ENCODE results near the gene SHISAL2A. TPM values are rescaled to one million over a fixed set of nuclear protein-coding genes. Genes with fewer than 3 reads are reported as not detected.
A peak's percentile ranks its signal among the peaks of the same experiment; 100 is the strongest.

The SHISAL2A gene
- total RNA-seq, 1 experiment from 2014 or later = 0.90 TPM

DNA sequence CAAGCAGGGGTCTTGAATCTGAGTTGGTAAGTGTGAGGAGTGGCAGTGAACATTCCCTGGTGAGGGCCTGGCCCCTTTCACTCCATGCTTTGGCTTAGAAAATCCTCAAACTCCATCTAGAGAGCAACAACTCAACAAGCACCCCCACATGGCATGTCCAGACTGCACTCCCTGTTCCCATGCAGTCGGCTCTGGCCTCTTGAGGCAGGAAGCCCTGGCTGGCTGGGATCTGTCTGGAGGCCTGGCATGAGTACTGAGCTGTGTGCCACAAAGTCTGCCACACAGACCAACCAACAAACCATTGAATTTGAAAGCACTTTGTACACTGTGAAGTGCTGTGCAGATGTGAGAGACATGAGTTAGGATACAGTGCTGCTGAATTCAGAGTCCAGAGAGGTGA lies 40.0 kb downstream of the SHISAL2A start:
- no CpG with 5 or more reads among the region's 1 CpG for WGBS (ENCODE audit: extremely low coverage, insufficient read length, low lambda C conversion rate)
- Histone ChIP-seq H2BK120ac (ENCODE audit: low read depth, low read length, poor library complexity, severe bottlenecking) (no peak overlapping the region), H4K8ac (replicated peaks; ENCODE audit: insufficient read length, low read depth, low read length) (no peak overlapping the region), H4K20me1 (ENCODE audit: control insufficient read depth, insufficient read depth, insufficient read length) (no peaks in the 10 kb centered on the region), H3K27ac (ENCODE audit: insufficient read length, low read depth, low read length) (no peak overlapping the region), H3K27me3 (ENCODE audit: insufficient read depth, low read length) (no peaks in the 10 kb centered on the region), H2BK15ac (ENCODE audit: low read depth, low read length) (no peak overlapping the region), H3K79me2 (ENCODE audit: insufficient read depth, low read length) (no peaks in the 10 kb centered on the region), H2AFZ (ENCODE audit: low read length) (no peak overlapping the region), H3K23ac (ENCODE audit: insufficient read length, low read depth, low read length) (no peak overlapping the region), H3K79me1 (ENCODE audit: insufficient read depth, low read depth, low read length, poor library complexity, severe bottlenecking) (no peaks in the 10 kb centered on the region), H3K4ac (ENCODE audit: low read depth, low read length) (no peak overlapping the region), H2BK5ac (ENCODE audit: insufficient read length, low read length) (no peak overlapping the region), H2AK5ac (ENCODE audit: insufficient read length, low read length) (no peak overlapping the region), H4K91ac (ENCODE audit: insufficient read length, low read depth, low read length) (no peak overlapping the region), H3K56ac (ENCODE audit: insufficient read length, low read depth, low read length) (no peak overlapping the region), H3K4me1 (ENCODE audit: insufficient read depth, low read length) (no peaks in the 10 kb centered on the region), H3K14ac (ENCODE audit: insufficient read depth, low read length) (no peak overlapping the region), H3K9me3 (ENCODE audit: control insufficient read depth, low read depth, low read length) (no peaks in the 10 kb centered on the region), H4K5ac (ENCODE audit: insufficient read length, low read depth, low read length) (no peak overlapping the region), H3K23me2 (ENCODE audit: insufficient read length, low read depth, low read length, poor library complexity, severe bottlenecking) (no peaks in the 10 kb centered on the region), H2BK12ac (ENCODE audit: insufficient read length, low read depth, low read length) (no peak overlapping the region), H2BK20ac (ENCODE audit: low read depth, low read length, poor library complexity, severe bottlenecking) (no peak overlapping the region), H3T11ph (ENCODE audit: low read length) (no peak overlapping the region), H3K18ac (ENCODE audit: insufficient read length, low read depth, low read length) (no peak overlapping the region), H3K9ac (ENCODE audit: extremely low read depth, insufficient read length, low read length) (no peak overlapping the region), H3K4me2 (ENCODE audit: insufficient read depth, insufficient read length, low read length) (no peak overlapping the region)
- Mint-ChIP-seq H3K36me3 (ENCODE audit: insufficient read depth in 1 of 3, low read depth in 3 of 3) (peaks cover 0 to 1% (median 0%) of the 10 kb centered on the region in 3 experiments; a peak in 1 of 7 replicates), H3K4me3 (no peak overlapping the region), H3K9me3 (no peaks in the 10 kb centered on the region), H3K27me3 (ENCODE audit: low read depth) (no peaks in the 10 kb centered on the region), H3K27ac (peak overlapping the region in 2 of 3 experiments; percentile 9 to 59; a peak in 5 of 7 replicates), H3K4me1 (peaks cover 8 to 9% of the 10 kb centered on the region in 2 experiments)
- TF ChIP-seq, protein P1, sequence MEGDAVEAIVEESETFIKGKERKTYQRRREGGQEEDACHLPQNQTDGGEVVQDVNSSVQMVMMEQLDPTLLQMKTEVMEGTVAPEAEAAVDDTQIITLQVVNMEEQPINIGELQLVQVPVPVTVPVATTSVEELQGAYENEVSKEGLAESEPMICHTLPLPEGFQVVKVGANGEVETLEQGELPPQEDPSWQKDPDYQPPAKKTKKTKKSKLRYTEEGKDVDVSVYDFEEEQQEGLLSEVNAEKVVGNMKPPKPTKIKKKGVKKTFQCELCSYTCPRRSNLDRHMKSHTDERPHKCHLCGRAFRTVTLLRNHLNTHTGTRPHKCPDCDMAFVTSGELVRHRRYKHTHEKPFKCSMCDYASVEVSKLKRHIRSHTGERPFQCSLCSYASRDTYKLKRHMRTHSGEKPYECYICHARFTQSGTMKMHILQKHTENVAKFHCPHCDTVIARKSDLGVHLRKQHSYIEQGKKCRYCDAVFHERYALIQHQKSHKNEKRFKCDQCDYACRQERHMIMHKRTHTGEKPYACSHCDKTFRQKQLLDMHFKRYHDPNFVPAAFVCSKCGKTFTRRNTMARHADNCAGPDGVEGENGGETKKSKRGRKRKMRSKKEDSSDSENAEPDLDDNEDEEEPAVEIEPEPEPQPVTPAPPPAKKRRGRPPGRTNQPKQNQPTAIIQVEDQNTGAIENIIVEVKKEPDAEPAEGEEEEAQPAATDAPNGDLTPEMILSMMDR (conservative IDR thresholded peaks at IDR 0.05) = no peak
- DNase-seq = no peak

Data from H9 (cell line).